Heart left ventricle (tissue), 13 donors: ENCODE data around the gene GRHL1.

Source experiments
- CTCF ChIP-seq, 12 donors: fragments of 200-600 bp; sonication (generic) in 4 of 12; IDR thresholded peaks; one replicate each; pipeline versions ENCODE4 v1.5.0 to v1.8.0; 2018 to 2022; ENCODE audit warnings: antibody characterized with exemption in 12 of 12, mild to moderate bottlenecking in 5 of 12
- POLR2A ChIP-seq, 2 donors: fragments of 450-650 bp; IDR thresholded peaks; one replicate each; pipeline ENCODE4 v1.6.1; 2017; ENCODE audit warnings: antibody characterized with exemption in 2 of 2, mild to moderate bottlenecking in 2 of 2, moderate library complexity in 2 of 2
- donor health status: ischemic (EF 13 %, LVEDD 7.1; RV severe dilation, severe dysfunction).
- donor health status: DM: no; HTN: yes; CAD: no.
- donor health status: DM: no; HTN: no; CAD: no.
- donor health status: ischemic (EF 25% LVEDD 6.9; RV normal size, moderate dysfunction).
- donor health status: ischemic (EF 25% LVEDD 5.7; RV mildly dilated, moderate dysfunction).
- donor health status: ischemic (EF 35%, LVEDD 5.7; RV mildly dilated, moderate dysfunction).
- donor health status: nonischemic (EF 11% LVEDD 7.7; RV severe dilation, severe dysfunction).
- donor health status: DM: yes; HTN: yes; CAD: no.
- donor health status: PGD.
- donor health status: ischemic (EF 29% LVEDD 5.4; RV normal size, mild dysfunction).
- donor health status: nonischemic (EF 23%, LVEDD 6.1; RV moderate dilation, normal function).

- TF ChIP-seq CTCF (IDR thresholded peaks at IDR 0.05) (peak; percentile 72 to 96 (median 86)), POLR2A (IDR thresholded peaks at IDR 0.05) (no peak)
These were observed 32.8 kb downstream of the GRHL1 start for GRCh38 chr2:9984217-9984739.
